Stimulated activated CD4-positive, alpha-beta T cell treated with anti-CD3 and anti-CD28 coated beads, Interleukin-2, amount 100 ng/mL, for 48 hours (primary cell): Measurements from ENCODE around the gene SYNE3.

ENCODE experiments used
- DNase-seq, 2 donors: peaks; one replicate each; pipeline ENCODE4 v3.0.0-alpha.2; 2020

SYNE3 gene

DNA sequence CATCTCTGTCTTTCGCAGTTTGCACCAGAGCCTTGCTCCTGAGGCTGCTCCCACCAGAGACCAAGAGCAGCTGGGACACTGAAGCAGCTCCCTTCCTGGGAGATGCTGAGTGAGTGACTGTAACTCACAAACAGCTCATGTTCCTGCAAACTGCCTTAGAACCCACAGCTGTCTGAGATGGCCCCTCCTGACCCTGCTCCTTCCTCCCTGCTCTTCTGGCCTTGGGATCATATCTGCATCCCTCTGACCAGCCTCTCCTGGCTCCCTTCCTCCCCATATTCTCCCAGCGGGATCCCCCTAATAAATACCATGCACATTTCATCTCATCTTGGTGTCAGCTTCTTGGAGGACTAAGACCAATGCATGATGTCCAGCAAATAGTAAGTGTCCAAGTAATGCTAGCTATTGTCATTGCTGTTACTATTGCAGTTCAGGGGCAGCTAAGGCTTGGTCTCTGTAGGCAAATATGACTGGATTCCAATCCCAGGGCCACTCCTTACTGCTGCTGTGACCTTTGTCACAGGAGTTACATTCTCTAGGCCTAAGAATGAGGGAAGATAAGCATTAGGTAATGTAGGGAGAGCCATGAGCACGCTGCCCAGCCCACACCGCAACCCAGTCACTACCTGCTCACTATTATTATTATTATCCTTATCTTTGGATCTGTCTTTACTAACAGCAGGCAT, 47.9 kb downstream of the SYNE3 start:
- no peak for DNase-seq

- DNase-seq = no peak
Measured at GRCh38 chr14:95467657-95468056, 48.8 kb downstream of the SYNE3 start.

DNA sequence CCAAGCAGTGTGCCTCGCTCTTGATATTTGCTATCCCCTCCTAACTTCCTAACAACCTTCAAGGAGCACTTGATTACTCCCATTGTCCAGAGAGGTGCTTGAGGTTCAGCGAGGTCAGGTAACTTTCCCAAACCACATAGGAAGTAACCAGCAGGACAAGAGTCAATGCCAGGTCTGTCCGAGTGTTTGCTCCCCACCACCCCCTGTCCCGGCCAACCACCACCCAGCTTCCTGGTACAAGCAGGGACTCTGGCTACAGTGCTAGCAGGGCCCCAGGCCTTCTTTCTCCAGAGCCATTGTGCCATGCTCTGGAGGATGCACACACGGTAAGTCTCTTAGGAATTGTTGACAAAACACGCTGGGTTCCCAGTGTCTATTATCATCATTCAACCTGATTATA, 49.2 kb downstream of the SYNE3 start:
- no peak for DNase-seq
